ENCODE results near the gene GABBR2. TPM values are rescaled to one million over a fixed set of nuclear protein-coding genes. Genes with fewer than 3 reads are reported as not detected.

The GABBR2 gene
- total RNA-seq, 2 experiments from 2014 or later = not detected

DNA sequence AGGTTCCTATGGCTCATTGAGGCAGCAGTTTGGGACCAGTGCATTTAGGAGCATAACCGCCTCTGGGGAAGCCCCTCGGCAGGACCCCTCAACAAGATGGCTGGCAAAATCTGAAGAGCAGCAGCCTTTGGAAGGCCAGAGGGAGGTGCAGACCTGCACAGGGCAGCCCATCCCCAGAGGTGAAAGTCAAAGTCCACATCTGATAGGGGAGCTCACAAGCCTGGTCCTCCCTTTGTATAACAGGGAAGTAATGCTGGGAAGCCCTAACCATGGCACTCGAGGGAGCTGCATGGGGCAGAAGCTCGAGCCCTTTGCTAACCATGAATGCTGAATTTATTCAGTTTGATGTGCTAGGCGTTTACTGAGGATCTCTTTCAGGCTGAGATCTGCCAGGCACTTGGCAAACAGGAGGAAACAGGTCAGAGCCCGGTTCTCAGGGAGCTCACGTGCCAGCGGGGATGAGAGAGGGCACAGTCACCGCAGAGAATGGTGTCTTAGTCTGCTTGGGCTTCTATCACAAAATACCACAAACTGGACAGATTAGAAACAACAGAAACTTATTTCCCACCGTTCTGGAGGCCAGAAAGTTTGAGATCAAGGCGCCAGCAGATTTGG is 114.1 kb downstream of the GABBR2 start:
- intact Hi-C loops (cut with micrococcal nuclease; ENCODE audit: unreplicated experiment) = no loop called here
- CTCF ChIA-PET (ENCODE audit: unreplicated experiment) = no interaction called here
- no TSS peak for BruUV-seq (replicated peaks)
- no peak overlapping the region for H3K4me2 ChIP-seq (ENCODE audit: low read length)
- no peak overlapping the region for H2AFZ ChIP-seq (ENCODE audit: low read length)
- no peaks in the 10 kb centered on the region for H4K20me1 ChIP-seq (ENCODE audit: insufficient read depth, low read length)
- H3K4me3 ChIP-seq (ENCODE audit: low read depth, low read length, poor library complexity, severe bottlenecking) = no peak overlapping the region
- H3K4me1 ChIP-seq (ENCODE audit: insufficient read depth, low read length, poor library complexity, severe bottlenecking) = no peaks in the 10 kb centered on the region
- no peaks in the 10 kb centered on the region for H3K79me2 ChIP-seq (ENCODE audit: insufficient read depth, low read depth, low read length)
- H3K9me2 ChIP-seq (ENCODE audit: insufficient read depth, low read length) = no peaks in the 10 kb centered on the region
- POLR2A ChIA-PET = interaction anchor here (0.7 kb wide), 1 partner anchor 39 kb away, joined by 8 read pairs; no protein-coding TSS in a partner anchor
- no peak for TF ChIP-seq CTCF (conservative IDR thresholded peaks at IDR 0.05; ENCODE audit: low read length)
- TF ChIP-seq EZH2phosphoT487 (IDR thresholded peaks at IDR 0.05; ENCODE audit: borderline replicate concordance, low read depth, low read length) = no peak
- H3K9me3 ChIP-seq (ENCODE audit: low read length) = no peaks in the 10 kb centered on the region
- no peaks in the 10 kb centered on the region for H3K36me3 ChIP-seq (ENCODE audit: insufficient read depth, low read length)
- H3K27ac ChIP-seq (ENCODE audit: low read depth, low read length, poor library complexity, severe bottlenecking) = no peak overlapping the region
- no peak for DNase-seq (ENCODE audit: low spot score)

- Histone ChIP-seq H4K20me1 (ENCODE audit: insufficient read depth, low read length) (no peaks in the 10 kb centered on the region), H3K27ac (ENCODE audit: low read depth, low read length, poor library complexity, severe bottlenecking) (no peak overlapping the region), H3K4me3 (ENCODE audit: low read depth, low read length, poor library complexity, severe bottlenecking) (no peak overlapping the region), H2AFZ (ENCODE audit: low read length) (no peak overlapping the region), H3K4me2 (ENCODE audit: low read length) (no peak overlapping the region), H3K9me3 (ENCODE audit: low read length) (no peaks in the 10 kb centered on the region), H3K79me2 (ENCODE audit: insufficient read depth, low read depth, low read length) (no peaks in the 10 kb centered on the region), H3K36me3 (ENCODE audit: insufficient read depth, low read length) (no peaks in the 10 kb centered on the region), H3K9me2 (ENCODE audit: insufficient read depth, low read length) (no peaks in the 10 kb centered on the region), H3K4me1 (ENCODE audit: insufficient read depth, low read length, poor library complexity, severe bottlenecking) (no peaks in the 10 kb centered on the region)
- no peak for TF ChIP-seq EZH2phosphoT487 (IDR thresholded peaks at IDR 0.05; ENCODE audit: borderline replicate concordance, low read depth, low read length)
- no peak for TF ChIP-seq CTCF (conservative IDR thresholded peaks at IDR 0.05; ENCODE audit: low read length)
- no peak for DNase-seq (ENCODE audit: low spot score)
- BruUV-seq (replicated peaks) = no TSS peak
- ChIA-PET CTCF (ENCODE audit: unreplicated experiment) (no interaction called here), POLR2A (interaction anchor here (0.7 kb wide), 1 partner anchor 38 kb away, joined by 8 read pairs; no protein-coding TSS in a partner anchor)
- intact Hi-C loops (cut with micrococcal nuclease; ENCODE audit: unreplicated experiment) = no loop called here
Observed at GRCh38 chr9:98593354-98594253, 115.1 kb downstream of the GABBR2 start.

GRCh38 chr9:98591696-98592095 is 117.0 kb downstream of the GABBR2 start:
- H3K9me3 ChIP-seq (ENCODE audit: low read length) = no peaks in the 10 kb centered on the region
- H3K9me2 ChIP-seq (ENCODE audit: insufficient read depth, low read length) = no peaks in the 10 kb centered on the region
- no peak overlapping the region for H3K4me2 ChIP-seq (ENCODE audit: low read length)
- H3K36me3 ChIP-seq (ENCODE audit: insufficient read depth, low read length) = no peaks in the 10 kb centered on the region
- no peak for TF ChIP-seq CTCF (conservative IDR thresholded peaks at IDR 0.05; ENCODE audit: low read length)
- no peak for TF ChIP-seq EZH2phosphoT487 (IDR thresholded peaks at IDR 0.05; ENCODE audit: borderline replicate concordance, low read depth, low read length)
- no peak overlapping the region for H2AFZ ChIP-seq (ENCODE audit: low read length)
- CTCF ChIA-PET (ENCODE audit: unreplicated experiment) = no interaction called here
- H4K20me1 ChIP-seq (ENCODE audit: insufficient read depth, low read length) = no peaks in the 10 kb centered on the region
- DNase-seq (ENCODE audit: low spot score) = no peak
- POLR2A ChIA-PET = no interaction called here
- no peaks in the 10 kb centered on the region for H3K4me1 ChIP-seq (ENCODE audit: insufficient read depth, low read length, poor library complexity, severe bottlenecking)
- H3K27ac ChIP-seq (ENCODE audit: low read depth, low read length, poor library complexity, severe bottlenecking) = no peak overlapping the region
- intact Hi-C loops (cut with micrococcal nuclease; ENCODE audit: unreplicated experiment) = no loop called here
- BruUV-seq (replicated peaks) = no TSS peak
- H3K79me2 ChIP-seq (ENCODE audit: insufficient read depth, low read depth, low read length) = no peaks in the 10 kb centered on the region
- no peak overlapping the region for H3K4me3 ChIP-seq (ENCODE audit: low read depth, low read length, poor library complexity, severe bottlenecking)
